Measurements from ENCODE around the gene LEO1.

DNA sequence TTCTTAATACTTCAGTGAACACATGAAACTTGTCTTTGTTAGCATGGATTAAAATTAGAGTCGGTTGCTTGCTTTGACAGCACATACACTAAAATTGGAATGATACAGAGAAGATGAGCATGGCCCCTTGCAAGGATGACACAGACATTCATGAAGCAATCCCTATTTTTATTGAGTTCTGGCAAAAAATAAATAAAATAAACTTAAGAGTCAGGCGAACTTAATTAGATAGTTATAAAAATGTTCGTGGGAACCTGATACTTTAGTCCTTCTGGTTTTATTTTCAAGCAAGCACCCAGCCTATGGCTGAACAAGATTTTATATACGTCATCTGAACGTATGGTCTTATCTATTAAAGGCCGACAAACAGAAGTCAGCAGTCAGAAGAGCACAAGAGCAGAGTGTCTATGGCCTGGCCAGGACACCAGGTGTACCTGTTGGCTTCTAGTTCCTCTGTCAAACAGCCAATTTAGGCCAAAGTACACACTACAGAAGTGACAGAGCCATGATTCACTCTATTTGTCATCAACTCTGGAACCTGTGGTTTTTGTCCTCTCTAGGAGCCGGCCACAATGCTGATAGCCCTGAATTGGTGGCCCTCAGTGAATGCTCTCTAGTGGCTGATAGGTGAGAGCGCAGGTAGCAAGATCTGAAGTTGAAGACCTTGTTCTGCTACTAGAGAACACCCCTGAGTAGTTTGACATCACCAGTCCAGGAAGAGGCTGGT is 64.3 kb downstream of the LEO1 start:
- TF ChIP-seq EZH2 (IDR thresholded peaks at IDR 0.05; ENCODE audit: insufficient read depth, poor library complexity, severe bottlenecking) (no peak), EZH2phosphoT487 (IDR thresholded peaks at IDR 0.05; ENCODE audit: insufficient read depth, low read depth) (no peak)

Measured in GM23248 (cell line).